OCI-LY7 (cell line): ENCODE results near the gene GPR149. TPM values are rescaled to one million over a fixed set of nuclear protein-coding genes. Genes with fewer than 3 reads are reported as not detected.

Experiments used
- BruUV-seq: library from RNA; stranded (reverse); fragments of 400-500 nt; replicated peaks from 2 replicates; lab custom pipeline; 2021; lab: Mats Ljungman, UMichigan
- CTCF ChIA-PET: fragments of 300-600 bp; sonication (Branson Sonifier 250); formaldehyde crosslinking; loops from one replicate; lab custom pipeline; 2022; ENCODE audit warnings: antibody characterized with exemption; ENCODE audit not compliant: unreplicated experiment; lab: Charles Lee
- POLR2A ChIA-PET: fragments of 300-600 bp; sonication (Branson Sonifier 250); formaldehyde crosslinking; loops from one replicate; lab custom pipeline; 2022; ENCODE audit warnings: antibody characterized with exemption; lab: Charles Lee
- DNase-seq: peaks from one replicate; pipeline ENCODE4 v3.0.0-alpha.2; 2015; ENCODE audit warnings: low spot score
- H2AFZ ChIP-seq: fragments of 200-600 bp; sonication (generic), shearing (Covaris generic); 2 replicates; pipeline ENCODE4 v1.6.1; 2014; ENCODE audit warnings: mild to moderate bottlenecking, antibody characterized with exemption, low read length, moderate library complexity
- H3K27ac ChIP-seq: fragments of 200-600 bp; sonication (generic); 2 replicates; pipeline ENCODE4 v1.5.1; 2014; ENCODE audit warnings: mixed run types, low read depth, mild to moderate bottlenecking, moderate library complexity, low read length, inconsistent platforms; ENCODE audit not compliant: poor library complexity, severe bottlenecking
- H3K36me3 ChIP-seq: fragments of 200-600 bp; sonication (generic); 2 replicates; pipeline ENCODE4 v1.6.1; 2014; ENCODE audit warnings: mild to moderate bottlenecking, antibody characterized with exemption, low read length, moderate library complexity, mixed read lengths; ENCODE audit not compliant: insufficient read depth
- H3K4me1 ChIP-seq: fragments of 200-600 bp; sonication (generic); 2 replicates; pipeline ENCODE4 v1.5.1; 2014; ENCODE audit warnings: mild to moderate bottlenecking, low read length; ENCODE audit not compliant: insufficient read depth, poor library complexity, severe bottlenecking
- H3K4me2 ChIP-seq: fragments of 200-600 bp; sonication (generic); 2 replicates; pipeline ENCODE4 v1.6.1; 2014; ENCODE audit warnings: mild to moderate bottlenecking, low read length
- H3K4me3 ChIP-seq: fragments of 200-600 bp; sonication (generic); 2 replicates; pipeline ENCODE4 v1.5.1; 2014; ENCODE audit warnings: mild to moderate bottlenecking, low read depth, low read length; ENCODE audit not compliant: poor library complexity, severe bottlenecking
- H3K79me2 ChIP-seq: fragments of 200-600 bp; sonication (generic); 2 replicates; pipeline ENCODE4 v1.6.1; 2016; ENCODE audit warnings: low read depth, mild to moderate bottlenecking, low read length, moderate library complexity, mixed read lengths; ENCODE audit not compliant: insufficient read depth
- H3K9me2 ChIP-seq: fragments of 200-600 bp; sonication (generic); 2 replicates; pipeline ENCODE4 v1.6.1; 2016; ENCODE audit warnings: mild to moderate bottlenecking, low read length, mixed read lengths; ENCODE audit not compliant: insufficient read depth
- H3K9me3 ChIP-seq: fragments of 200-600 bp; sonication (generic); 2 replicates; pipeline ENCODE4 v1.6.1; 2014; ENCODE audit warnings: mild to moderate bottlenecking, mixed run types, low read length, mixed read lengths
- H4K20me1 ChIP-seq: fragments of 200-600 bp; sonication (generic); 2 replicates; pipeline ENCODE4 v1.6.1; 2014; ENCODE audit warnings: mild to moderate bottlenecking, antibody characterized with exemption, low read length, moderate library complexity, mixed read lengths; ENCODE audit not compliant: insufficient read depth
- CTCF ChIP-seq: fragments of 200-600 bp; sonication (generic); conservative IDR thresholded peaks from 2 replicates; pipeline ENCODE4 v1.5.1; 2014; ENCODE audit warnings: mild to moderate bottlenecking, antibody characterized with exemption, low read length, moderate library complexity, mixed read lengths
- EZH2phosphoT487 ChIP-seq: fragments of 200-600 bp; sonication (generic); IDR thresholded peaks from 2 replicates; pipeline ENCODE4 v1.6.1; 2018; ENCODE audit warnings: low read depth, borderline replicate concordance, mild to moderate bottlenecking, mixed run types, antibody characterized with exemption, low read length, moderate library complexity, mixed read lengths
- intact Hi-C: fragments of 100-400 bp; cut with micrococcal nuclease; formaldehyde crosslinking; loops from one replicate; pipeline ENCODE4 v1.10.0; 2022; ENCODE audit not compliant: unreplicated experiment
- total RNA-seq, 2 experiments: library from RNA; depleted of rRNA in 1 of 2; stranded (reverse); fragments of >200 nt in 1 of 2; shearing (Covaris generic) in 1 of 2; gene quantifications; 2 replicates each; pipeline ENCODE4 v1.2.3, GENCODE V29; 2014 to 2022

GPR149 gene
- total RNA-seq, 2 experiments from 2014 or later: not detected

GRCh38 chr3:154316974-154317767 lies 112.8 kb downstream of the GPR149 start:
- Histone ChIP-seq H3K36me3 (peaks cover 97% of the 10 kb centered on the region), H3K79me2 (peaks cover 73% of the 10 kb centered on the region), H3K27ac (no peak overlapping the region), H3K9me3 (peaks cover 5% of the 10 kb centered on the region; the same call in 1 of the 2 replicates), H3K4me2 (no peak overlapping the region), H3K4me3 (no peak overlapping the region), H2AFZ (no peak overlapping the region), H3K4me1 (peaks cover 29% of the 10 kb centered on the region), H3K9me2 (no peaks in the 10 kb centered on the region), H4K20me1 (peaks cover 44% of the 10 kb centered on the region)
- no peak for DNase-seq
- CTCF ChIA-PET: no interaction called here
- no peak for TF ChIP-seq EZH2phosphoT487
- TF ChIP-seq CTCF: no peak
- POLR2A ChIA-PET: interaction anchor here (1.2 kb wide), 1 partner anchor 16 kb away, joined by 3 read pairs; no protein-coding TSS in a partner anchor
- no TSS peak for BruUV-seq
- intact Hi-C loops: no loop called here

GRCh38 chr3:154314152-154314551 lies 115.8 kb downstream of the GPR149 start:
- H3K4me2 ChIP-seq: no peak overlapping the region
- H3K36me3 ChIP-seq: peaks cover 92% of the 10 kb centered on the region
- H3K4me1 ChIP-seq: no peaks in the 10 kb centered on the region
- no peak overlapping the region for H3K4me3 ChIP-seq
- POLR2A ChIA-PET: interaction anchor here (1.0 to 2.9 kb wide), 4 partner anchors 8 to 34 kb away, joined by 3 to 12 read pairs (median 5); no protein-coding TSS in a partner anchor
- H3K27ac ChIP-seq: no peak overlapping the region
- no peaks in the 10 kb centered on the region for H3K9me2 ChIP-seq
- no peaks in the 10 kb centered on the region for H3K9me3 ChIP-seq
- H3K79me2 ChIP-seq: peaks cover 60% of the 10 kb centered on the region
- intact Hi-C loops: no loop called here
- CTCF ChIA-PET: no interaction called here
- H4K20me1 ChIP-seq: peaks cover 17% of the 10 kb centered on the region; the same call in 1 of the 2 replicates
- DNase-seq: no peak
- H2AFZ ChIP-seq: no peak overlapping the region
- peak; percentile 47 for TF ChIP-seq CTCF
- TF ChIP-seq EZH2phosphoT487: no peak
- BruUV-seq: no TSS peak

- TF ChIP-seq CTCF (no peak), EZH2phosphoT487 (no peak)
- Histone ChIP-seq H4K20me1 (peaks cover 10% of the 10 kb centered on the region; the same call in 1 of the 2 replicates), H3K4me3 (no peak overlapping the region), H3K9me2 (no peaks in the 10 kb centered on the region), H3K4me2 (no peak overlapping the region), H3K9me3 (no peaks in the 10 kb centered on the region), H3K4me1 (no peaks in the 10 kb centered on the region), H2AFZ (no peak overlapping the region), H3K27ac (no peak overlapping the region), H3K79me2 (peaks cover 46% of the 10 kb centered on the region; the same call in 1 of the 2 replicates), H3K36me3 (peaks cover 92% of the 10 kb centered on the region)
- BruUV-seq: no TSS peak
- ChIA-PET POLR2A (interaction anchor here (0.6 to 3.1 kb wide), 3 partner anchors 11 to 689 kb away, joined by 5 to 13 read pairs (median 10); no protein-coding TSS in a partner anchor), CTCF (no interaction called here)
- intact Hi-C loops: no loop called here
- no peak for DNase-seq
Measured at GRCh38 chr3:154310840-154311239, 119.2 kb downstream of the GPR149 start.
